Breast epithelium (tissue), 4 donors: Measurements from ENCODE around the gene ERBIN. TPM values are rescaled to one million over a fixed set of nuclear protein-coding genes. Genes with fewer than 3 reads are reported as not detected.

ENCODE experiments used
- DNase-seq, 2 donors: peaks; one replicate each; pipeline ENCODE4 v3.0.0-alpha.2; 2019; ENCODE audit warnings: low spot score in 2 of 2
- H3K27ac ChIP-seq, 2 donors: fragments of 200-600 bp; sonication (generic) in 1 of 2; one replicate each; pipeline ENCODE4 v1.5.1; 2016 to 2019; ENCODE audit warnings: mild to moderate bottlenecking in 1 of 2
- H3K27me3 ChIP-seq, 2 donors: fragments of 200-600 bp; sonication (generic) in 1 of 2; one replicate each; pipeline versions ENCODE4 v1.5.1 to v1.6.0; 2017 to 2019; ENCODE audit warnings: control low read depth in 1 of 2, mild to moderate bottlenecking in 1 of 2
- H3K36me3 ChIP-seq: fragments of 200-600 bp; one replicate; pipeline ENCODE4 v1.5.1; 2019
- H3K4me1 ChIP-seq, 2 donors: fragments of 200-600 bp; sonication (generic); one replicate each; pipeline ENCODE4 v1.5.1; 2016 to 2019; ENCODE audit warnings: control low read depth in 1 of 2
- H3K4me3 ChIP-seq, 3 donors: fragments of 200-600 bp; sonication (generic); 1 replicate in 2 of 3; 2 replicates in 1 of 3; pipeline ENCODE4 v1.5.1; 2016 to 2019; ENCODE audit warnings: mild to moderate bottlenecking in 3 of 3, moderate library complexity in 2 of 3
- H3K9me3 ChIP-seq, 2 donors: fragments of 200-600 bp; sonication (generic) in 1 of 2; one replicate each; pipeline ENCODE4 v1.5.1; 2016 to 2019; ENCODE audit warnings: control low read depth in 1 of 2
- CTCF ChIP-seq, 3 donors: fragments of 450-650 bp; IDR thresholded peaks; one replicate each; pipeline ENCODE4 v1.5.1; 2016 to 2017; ENCODE audit warnings: antibody characterized with exemption in 3 of 3, mild to moderate bottlenecking in 3 of 3, moderate library complexity in 3 of 3
- POLR2A ChIP-seq: fragments of 450-650 bp; IDR thresholded peaks from one replicate; pipeline ENCODE4 v1.6.1; 2016; ENCODE audit warnings: antibody characterized with exemption, mild to moderate bottlenecking, moderate library complexity
- POLR2AphosphoS5 ChIP-seq, 3 donors: sonication (generic); formaldehyde crosslinking; IDR thresholded peaks; one replicate each; pipeline ENCODE4 v1.6.1; 2017; ENCODE audit warnings: antibody characterized with exemption in 3 of 3
- intact Hi-C: fragments of 100-400 bp; cut with DNase I; formaldehyde crosslinking; loops from one replicate; pipeline ENCODE4 v1.15.1; 2023; ENCODE audit warnings: low total_unique reads
- total RNA-seq, 3 donors: library from RNA; depleted of rRNA; stranded (reverse); fragments of >200 nt; gene quantifications; one replicate each; pipeline ENCODE4 v1.1.0, GENCODE V29; 2016

The ERBIN gene
- total RNA-seq, 3 donors from 2014 or later: 63.5 to 131 (median 97.7) TPM

- Histone ChIP-seq H3K4me1 (no peaks in the 10 kb centered on the region), H3K27ac (no peak overlapping the region), H3K27me3 (no peaks in the 10 kb centered on the region), H3K4me3 (no peak overlapping the region), H3K9me3 (peaks cover 30 to 55% of the 10 kb centered on the region in 2 donors), H3K36me3 (no peaks in the 10 kb centered on the region)
- TF ChIP-seq POLR2AphosphoS5 (IDR thresholded peaks at IDR 0.05): no peak
- TF ChIP-seq POLR2A: no peak
- no peak for TF ChIP-seq CTCF (IDR thresholded peaks at IDR 0.05)
- intact Hi-C loops: no loop called here
- no peak for DNase-seq
Measured at GRCh38 chr5:66100851-66101250, 174.5 kb downstream of the ERBIN start.

- intact Hi-C loops: no loop called here
- no peaks in the 10 kb centered on the region for H3K27me3 ChIP-seq
- no peaks in the 10 kb centered on the region for H3K4me1 ChIP-seq
- no peak overlapping the region for H3K4me3 ChIP-seq
- no peak for TF ChIP-seq POLR2A
- TF ChIP-seq CTCF (IDR thresholded peaks at IDR 0.05): no peak
- TF ChIP-seq POLR2AphosphoS5 (IDR thresholded peaks at IDR 0.05): no peak
- no peak overlapping the region for H3K27ac ChIP-seq
- peaks cover 0 to 45% of the 10 kb centered on the region in 2 donors for H3K9me3 ChIP-seq
- no peak for DNase-seq
- no peaks in the 10 kb centered on the region for H3K36me3 ChIP-seq
Measured at GRCh38 chr5:66113160-66113559, 186.8 kb downstream of the ERBIN start.

GRCh38 chr5:66118304-66118703, 191.9 kb downstream of the ERBIN start:
- no peak overlapping the region for H3K4me3 ChIP-seq
- H3K27ac ChIP-seq: no peak overlapping the region
- H3K27me3 ChIP-seq: no peaks in the 10 kb centered on the region
- TF ChIP-seq POLR2A: no peak
- TF ChIP-seq CTCF (IDR thresholded peaks at IDR 0.05): no peak
- TF ChIP-seq POLR2AphosphoS5 (IDR thresholded peaks at IDR 0.05): no peak
- H3K9me3 ChIP-seq: peaks cover 0 to 10% of the 10 kb centered on the region in 2 donors
- no peaks in the 10 kb centered on the region for H3K4me1 ChIP-seq
- no peaks in the 10 kb centered on the region for H3K36me3 ChIP-seq
- intact Hi-C loops: no loop called here
- DNase-seq: no peak

GRCh38 chr5:66122379-66123034, 196.1 kb downstream of the ERBIN start:
- no peaks in the 10 kb centered on the region for H3K27me3 ChIP-seq
- intact Hi-C loops: no loop called here
- TF ChIP-seq POLR2A (no peak), CTCF (IDR thresholded peaks at IDR 0.05) (no peak), POLR2AphosphoS5 (IDR thresholded peaks at IDR 0.05) (no peak)
- no peak for DNase-seq
- no peaks in the 10 kb centered on the region for H3K9me3 ChIP-seq
- H3K36me3 ChIP-seq: no peaks in the 10 kb centered on the region
- H3K4me3 ChIP-seq: no peak overlapping the region
- no peak overlapping the region for H3K27ac ChIP-seq
- H3K4me1 ChIP-seq: no peaks in the 10 kb centered on the region

GRCh38 chr5:66129144-66129543, 202.8 kb downstream of the ERBIN start:
- no peak for DNase-seq
- H3K4me1 ChIP-seq: no peaks in the 10 kb centered on the region
- no peak overlapping the region for H3K27ac ChIP-seq
- intact Hi-C loops: no loop called here
- no peaks in the 10 kb centered on the region for H3K27me3 ChIP-seq
- H3K4me3 ChIP-seq: no peak overlapping the region
- no peaks in the 10 kb centered on the region for H3K9me3 ChIP-seq
- no peaks in the 10 kb centered on the region for H3K36me3 ChIP-seq
- TF ChIP-seq POLR2AphosphoS5 (IDR thresholded peaks at IDR 0.05) (no peak), CTCF (IDR thresholded peaks at IDR 0.05) (no peak), POLR2A (no peak)
